Measurements from ENCODE around the gene PSMA6.

GRCh38 chr14:35351897-35352273 lies 59.7 kb downstream of the PSMA6 start:
- TF ChIP-seq CTCF (conservative IDR thresholded peaks at IDR 0.05; ENCODE audit: low read depth, low read length) (no peak), EZH2 (IDR thresholded peaks at IDR 0.05; ENCODE audit: low read length, unreplicated experiment) (no peak), EZH2phosphoT487 (IDR thresholded peaks at IDR 0.05; ENCODE audit: borderline replicate concordance, low read length) (no peak)

Measured in PC-3 (cell line).